Peyer's patch (tissue), 4 donors: Measurements from ENCODE around the gene ABLIM2. TPM values are rescaled to one million over a fixed set of nuclear protein-coding genes. Genes with fewer than 3 reads are reported as not detected.
A peak's percentile ranks its signal among the peaks of the same experiment; 100 is the strongest.

ENCODE experiments used
- DNase-seq, 3 donors: peaks; one replicate each; pipeline ENCODE4 v3.0.0-alpha.2; 2017 to 2019
- H3K27ac ChIP-seq, 4 donors: fragments of 200-600 bp; sonication (generic); one replicate each; pipeline ENCODE4 v1.5.1; 2016 to 2019
- H3K27me3 ChIP-seq, 2 donors: fragments of 200-600 bp; sonication (generic); one replicate each; pipeline ENCODE4 v1.5.1; 2019
- H3K36me3 ChIP-seq, 3 donors: fragments of 200-600 bp; sonication (generic); one replicate each; pipeline ENCODE4 v1.5.1; 2016 to 2019
- H3K4me1 ChIP-seq, 4 donors: fragments of 200-600 bp; sonication (generic); one replicate each; pipeline ENCODE4 v1.5.1; 2016 to 2019
- H3K4me3 ChIP-seq, 4 donors: fragments of 200-600 bp; sonication (generic); 1 replicate in 3 of 4; 2 replicates in 1 of 4; pipeline ENCODE4 v1.5.1; 2016 to 2019; ENCODE audit warnings: mild to moderate bottlenecking in 1 of 4
- H3K9me3 ChIP-seq, 4 donors: fragments of 200-600 bp; sonication (generic); one replicate each; pipeline ENCODE4 v1.5.1; 2016 to 2019; ENCODE audit warnings: mild to moderate bottlenecking in 1 of 4
- CTCF ChIP-seq, 6 experiments: fragments of 450-650 bp in 4 of 6; fragments of 200-600 bp in 2 of 6; sonication (generic) in 1 of 6; IDR thresholded peaks; one replicate each; pipeline ENCODE4 v1.5.1; 2017 to 2019; ENCODE audit warnings: antibody characterized with exemption in 6 of 6, mild to moderate bottlenecking in 3 of 6, moderate library complexity in 1 of 6
- POLR2A ChIP-seq, 2 donors: fragments of 450-650 bp; IDR thresholded peaks; one replicate each; pipeline ENCODE4 v1.5.1; 2017; ENCODE audit warnings: antibody characterized with exemption in 2 of 2, mild to moderate bottlenecking in 2 of 2, moderate library complexity in 2 of 2
- total RNA-seq, 4 donors: library from RNA; depleted of rRNA; stranded (reverse); fragments of >200 nt; gene quantifications; one replicate each; pipeline ENCODE4 v1.1.0, GENCODE V29; 2016

The ABLIM2 gene
- total RNA-seq, 4 donors from 2014 or later, result 9.0 to 24.2 (median 11.7) TPM

GRCh38 chr4:7943211-7943610 is 215.4 kb downstream of the ABLIM2 start:
- Histone ChIP-seq H3K4me1 (peaks cover 0 to 17% (median 0%) of the 10 kb centered on the region in 4 donors), H3K9me3 (peaks cover 0 to 3% (median 0%) of the 10 kb centered on the region in 4 donors), H3K4me3 (no peak overlapping the region), H3K27ac (no peak overlapping the region), H3K36me3 (no peaks in the 10 kb centered on the region), H3K27me3 (peaks cover 0 to 6% of the 10 kb centered on the region in 2 donors)
- TF ChIP-seq CTCF (IDR thresholded peaks at IDR 0.05) (no peak), POLR2A (IDR thresholded peaks at IDR 0.05) (no peak)
- peak in 1 of 3 donors; percentile 34 for DNase-seq

GRCh38 chr4:7941965-7942496 is 216.6 kb downstream of the ABLIM2 start:
- Histone ChIP-seq H3K36me3 (no peaks in the 10 kb centered on the region), H3K4me1 (peaks cover 0 to 18% (median 0%) of the 10 kb centered on the region in 4 donors), H3K27ac (no peak overlapping the region), H3K4me3 (no peak overlapping the region), H3K9me3 (peaks cover 0 to 3% (median 0%) of the 10 kb centered on the region in 4 donors), H3K27me3 (peaks cover 0 to 6% of the 10 kb centered on the region in 2 donors)
- no peak for DNase-seq
- TF ChIP-seq CTCF (IDR thresholded peaks at IDR 0.05), result no peak
- TF ChIP-seq POLR2A (IDR thresholded peaks at IDR 0.05), result no peak

- DNase-seq, result no peak
- no peaks in the 10 kb centered on the region for H3K36me3 ChIP-seq
- no peak overlapping the region for H3K27ac ChIP-seq
Observed at GRCh38 chr4:7941111-7941964, 217.3 kb downstream of the ABLIM2 start.

GRCh38 chr4:7939377-7940108 is 219.1 kb downstream of the ABLIM2 start, which contains the start of gene AFAP1:
Gene AFAP1, minus strand, starts transcription at chr4:7939861. Its CDS starts 67,783 bp downstream, at chr4:7872078.
- Histone ChIP-seq H3K27me3 (peaks cover 0 to 6% of the 10 kb centered on the region in 2 donors), H3K4me1 (peaks cover 0 to 13% (median 0%) of the 10 kb centered on the region in 4 donors), H3K9me3 (peaks cover 0 to 3% (median 0%) of the 10 kb centered on the region in 4 donors), H3K27ac (peak within 1 kb of the TSS; percentile 80 to 96 (median 94)), H3K4me3 (peak within 1 kb of the TSS; percentile 64 to 90 (median 82)), H3K36me3 (no peaks in the 10 kb centered on the region)
- peak in 1 of 6 experiments; percentile 9 for TF ChIP-seq CTCF (IDR thresholded peaks at IDR 0.05)
- TF ChIP-seq POLR2A (IDR thresholded peaks at IDR 0.05), result peak; percentile 63 to 78
- peak; percentile 67 to 93 (median 90) for DNase-seq

More at GRCh38 chr4:7941111-7941964, 217.3 kb downstream of the ABLIM2 start:
- Histone ChIP-seq H3K4me3 (no peak overlapping the region), H3K27me3 (peaks cover 0 to 6% of the 10 kb centered on the region in 2 donors), H3K4me1 (peaks cover 0 to 18% (median 0%) of the 10 kb centered on the region in 4 donors), H3K9me3 (peaks cover 0 to 3% (median 0%) of the 10 kb centered on the region in 4 donors)
- TF ChIP-seq POLR2A (IDR thresholded peaks at IDR 0.05) (no peak), CTCF (IDR thresholded peaks at IDR 0.05) (no peak)
